ENCODE results near the gene OSGEP. TPM values are rescaled to one million over a fixed set of nuclear protein-coding genes. Genes with fewer than 3 reads are reported as not detected.
A peak's percentile ranks its signal among the peaks of the same experiment; 100 is the strongest.

Gene OSGEP
- total RNA-seq, 4 donors from 2014 or later: 26.7 to 146 (median 64.7) TPM

GRCh38 chr14:20469890-20470602 is 15.4 kb upstream of the OSGEP start:
- peak overlapping the region; percentile 90 to 97 (median 92) for H3K27ac ChIP-seq
- H3K4me1 ChIP-seq: peaks cover 0 to 27% (median 9%) of the 10 kb centered on the region in 4 donors
- 0% methylated on average over 8 to 12 of the region's 12 CpGs for WGBS, 2 donors (ENCODE audit: low coverage in 1 of 2)
- peaks cover 0 to 12% (median 6%) of the 10 kb centered on the region in 4 donors for H3K36me3 ChIP-seq
- H3K4me3 ChIP-seq: peak overlapping the region; percentile 61 to 92 (median 65)
- DNase-seq: peak; percentile 49
- in situ Hi-C loops (cut with MboI; ENCODE audit: low pct_ligation_motif_present in 1 of 4, low pct_unique_long_range_greater_than_20kb in 1 of 4, low sequenced_read_pairs in 3 of 4) (loop anchor here in 2 of 4 donors (10.0 to 25.0 kb wide), 4 partner anchors 55 to 217 kb away; partner anchors contain the start of genes CCNB1IP1 (in 2 of the 2), PARP2 (in 2 of the 2), ANG (in 1 of the 2) and RNASE4 (in 1 of the 2)), intact Hi-C loops (cut with DNase I; ENCODE audit: low total_unique reads) (loop anchor here (10.0 kb wide), 2 partner anchors 125 to 145 kb away; partner anchors contain the start of gene PARP2)
- no peaks in the 10 kb centered on the region for H3K27me3 ChIP-seq
- no peaks in the 10 kb centered on the region for H3K9me3 ChIP-seq
- TF ChIP-seq POLR2AphosphoS5 (IDR thresholded peaks at IDR 0.05) (peak; percentile 3 to 70 (median 33)), EP300 (IDR thresholded peaks at IDR 0.05; ENCODE audit: low read depth) (no peak)

GRCh38 chr14:20469242-20469889 is 14.8 kb upstream of the OSGEP start, which contains the start of gene PNP:
PNP (plus strand) TSS chr14:20469406; CDS start chr14:20469525, 119 bp downstream.
- intact Hi-C loops (cut with DNase I; ENCODE audit: low total_unique reads): loop anchor here (10.0 kb wide), 2 partner anchors 125 to 145 kb away; partner anchors contain the start of gene PARP2
- peaks cover 0 to 10% (median 3%) of the 10 kb centered on the region in 4 donors for H3K36me3 ChIP-seq
- peak within 1 kb of the TSS; percentile 90 to 97 (median 92) for H3K27ac ChIP-seq
- peak; percentile 97 for DNase-seq
- no peak for TF ChIP-seq EP300 (IDR thresholded peaks at IDR 0.05; ENCODE audit: low read depth)
- TF ChIP-seq, protein P1, sequence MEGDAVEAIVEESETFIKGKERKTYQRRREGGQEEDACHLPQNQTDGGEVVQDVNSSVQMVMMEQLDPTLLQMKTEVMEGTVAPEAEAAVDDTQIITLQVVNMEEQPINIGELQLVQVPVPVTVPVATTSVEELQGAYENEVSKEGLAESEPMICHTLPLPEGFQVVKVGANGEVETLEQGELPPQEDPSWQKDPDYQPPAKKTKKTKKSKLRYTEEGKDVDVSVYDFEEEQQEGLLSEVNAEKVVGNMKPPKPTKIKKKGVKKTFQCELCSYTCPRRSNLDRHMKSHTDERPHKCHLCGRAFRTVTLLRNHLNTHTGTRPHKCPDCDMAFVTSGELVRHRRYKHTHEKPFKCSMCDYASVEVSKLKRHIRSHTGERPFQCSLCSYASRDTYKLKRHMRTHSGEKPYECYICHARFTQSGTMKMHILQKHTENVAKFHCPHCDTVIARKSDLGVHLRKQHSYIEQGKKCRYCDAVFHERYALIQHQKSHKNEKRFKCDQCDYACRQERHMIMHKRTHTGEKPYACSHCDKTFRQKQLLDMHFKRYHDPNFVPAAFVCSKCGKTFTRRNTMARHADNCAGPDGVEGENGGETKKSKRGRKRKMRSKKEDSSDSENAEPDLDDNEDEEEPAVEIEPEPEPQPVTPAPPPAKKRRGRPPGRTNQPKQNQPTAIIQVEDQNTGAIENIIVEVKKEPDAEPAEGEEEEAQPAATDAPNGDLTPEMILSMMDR (IDR thresholded peaks at IDR 0.05): no peak
- peak; percentile 99 for TF ChIP-seq POLR2A (IDR thresholded peaks at IDR 0.05)
- peak; percentile 100 for TF ChIP-seq POLR2AphosphoS5 (IDR thresholded peaks at IDR 0.05)
- peak within 1 kb of the TSS; percentile 61 to 92 (median 65) for H3K4me3 ChIP-seq
- peaks cover 0 to 27% (median 9%) of the 10 kb centered on the region in 4 donors for H3K4me1 ChIP-seq
- 0 to 1% methylated on average over 10 to 39 of the region's 40 CpGs for WGBS, 2 donors (ENCODE audit: low coverage in 1 of 2)
- H3K9me3 ChIP-seq: no peaks in the 10 kb centered on the region
- H3K27me3 ChIP-seq: no peaks in the 10 kb centered on the region
- in situ Hi-C loops (cut with MboI; ENCODE audit: low pct_ligation_motif_present in 1 of 4, low pct_unique_long_range_greater_than_20kb in 1 of 4, low sequenced_read_pairs in 3 of 4): loop anchor here in 2 of 4 donors (10.0 to 25.0 kb wide), 4 partner anchors 55 to 218 kb away; partner anchors contain the start of genes CCNB1IP1 (in 2 of the 2), PARP2 (in 2 of the 2), ANG (in 1 of the 2) and RNASE4 (in 1 of the 2)

- intact Hi-C loops (cut with DNase I; ENCODE audit: low total_unique reads): loop anchor here (10.0 kb wide), 2 partner anchors 124 to 146 kb away; partner anchors contain the start of gene PARP2
- Histone ChIP-seq H3K4me1 (peaks cover 0 to 27% (median 9%) of the 10 kb centered on the region in 4 donors), H3K9me3 (no peaks in the 10 kb centered on the region), H3K27ac (peak overlapping the region; percentile 90 to 97 (median 92)), H3K27me3 (no peaks in the 10 kb centered on the region), H3K36me3 (peaks cover 0 to 10% (median under 1%) of the 10 kb centered on the region in 4 donors), H3K4me3 (peak overlapping the region in 3 of 4 donors; percentile 61 to 68 (median 62))
- DNase-seq: no peak
- in situ Hi-C loops (cut with MboI; ENCODE audit: low pct_ligation_motif_present in 1 of 4, low pct_unique_long_range_greater_than_20kb in 1 of 4, low sequenced_read_pairs in 3 of 4): loop anchor here in 2 of 4 donors (10.0 to 25.0 kb wide), 4 partner anchors 54 to 218 kb away; partner anchors contain the start of genes CCNB1IP1 (in 2 of the 2), PARP2 (in 2 of the 2), ANG (in 1 of the 2) and RNASE4 (in 1 of the 2)
- TF ChIP-seq, protein P1 (IDR thresholded peaks at IDR 0.05): no peak
- no peak for TF ChIP-seq POLR2A (IDR thresholded peaks at IDR 0.05)
- no peak for TF ChIP-seq EP300 (IDR thresholded peaks at IDR 0.05; ENCODE audit: low read depth)
- TF ChIP-seq POLR2AphosphoS5 (IDR thresholded peaks at IDR 0.05): no peak
- 29 to 100% methylated on average over 1 to 16 of the region's 16 CpGs for WGBS, 2 donors (ENCODE audit: low coverage in 1 of 2)
Measured at GRCh38 chr14:20468764-20469241, 14.2 kb upstream of the OSGEP start.
